M059J (cell line): ENCODE data around the gene SH2D3A. TPM values are rescaled to one million over a fixed set of nuclear protein-coding genes. Genes with fewer than 3 reads are reported as not detected.
A peak's percentile ranks its signal among the peaks of the same experiment; 100 is the strongest.
"Not testable (repeated sequence)": the region's sequence is repeated elsewhere in the genome, so short reads cannot be mapped to it uniquely, and the experiment has no call there.

Source experiments
- DNase-seq: peaks from one replicate; pipeline ENCODE4 v3.0.0-alpha.2; 2012; ENCODE audit warnings: low read depth
- total RNA-seq: library from RNA; depleted of rRNA; stranded (reverse); fragments of >200 nt; shearing (Covaris generic); gene quantifications from 2 replicates; pipeline ENCODE4 v1.2.3, GENCODE V29; 2014

SH2D3A gene
- total RNA-seq, 1 experiment from 2014 or later = not detected

GRCh38 chr19:6790194-6791128, 23.2 kb upstream of the SH2D3A start:
- DNase-seq = no peak

- no peak for DNase-seq
Measured at GRCh38 chr19:6788896-6789295, 21.7 kb upstream of the SH2D3A start.

GRCh38 chr19:6787393-6787792, 20.2 kb upstream of the SH2D3A start:
- DNase-seq = no peak

GRCh38 chr19:6779206-6779605, 12.0 kb upstream of the SH2D3A start:
- peak; percentile 33 for DNase-seq

GRCh38 chr19:6778386-6778785, 11.2 kb upstream of the SH2D3A start:
- no peak for DNase-seq

GRCh38 chr19:6777434-6777833, 10.2 kb upstream of the SH2D3A start:
- no peak for DNase-seq

GRCh38 chr19:6776999-6777398, 9.8 kb upstream of the SH2D3A start:
- no peak for DNase-seq

- DNase-seq = not testable (repeated sequence)
Measured at GRCh38 chr19:6776045-6776444, 8.8 kb upstream of the SH2D3A start.

GRCh38 chr19:6774821-6775707, 7.8 kb upstream of the SH2D3A start:
- no peak for DNase-seq

- no peak for DNase-seq
Measured at GRCh38 chr19:6773323-6773931, 6.2 kb upstream of the SH2D3A start.

GRCh38 chr19:6772866-6773322, 5.7 kb upstream of the SH2D3A start:
- no peak for DNase-seq

- DNase-seq = no peak
Measured at GRCh38 chr19:6772028-6772865, 5.0 kb upstream of the SH2D3A start, which contains the start of gene VAV1. Gene VAV1, plus strand, starts transcription at chr19:6772708. Its CDS starts 100 bp downstream, at chr19:6772808.

GRCh38 chr19:6771648-6772027, 4.4 kb upstream of the SH2D3A start:
- not testable (repeated sequence) for DNase-seq

- no peak for DNase-seq
Measured at GRCh38 chr19:6769006-6769619, 1.9 kb upstream of the SH2D3A start.

- DNase-seq = no peak
Measured at GRCh38 chr19:6768236-6768785, 1.1 kb upstream of the SH2D3A start.

- DNase-seq = no peak
Measured at GRCh38 chr19:6767081-6767356, 216 bp downstream of the SH2D3A start.

GRCh38 chr19:6766357-6767080, 716 bp downstream of the SH2D3A start:
- no peak for DNase-seq

- DNase-seq = peak; percentile 41
Measured at GRCh38 chr19:6765738-6766356, 1.4 kb downstream of the SH2D3A start.

GRCh38 chr19:6762253-6762797, 4.9 kb downstream of the SH2D3A start:
- not testable (repeated sequence) for DNase-seq
